ENCODE measurements around the gene RPS6KL1.
A peak's percentile ranks its signal among the peaks of the same experiment; 100 is the strongest.

The RPS6KL1 gene

GRCh38 chr14:74952180-74952665 is 29.2 kb upstream of the RPS6KL1 start:
- DNase-seq, result no peak

GRCh38 chr14:74951443-74952179 is 28.6 kb upstream of the RPS6KL1 start:
- no peak for DNase-seq

GRCh38 chr14:74950795-74951442 is 27.9 kb upstream of the RPS6KL1 start:
- DNase-seq, result no peak

GRCh38 chr14:74949859-74950573 is 27.0 kb upstream of the RPS6KL1 start:
- DNase-seq, result no peak

- DNase-seq, result no peak
Observed at GRCh38 chr14:74949191-74949601, 26.1 kb upstream of the RPS6KL1 start.

GRCh38 chr14:74948228-74949175 is 25.4 kb upstream of the RPS6KL1 start:
- DNase-seq, result no peak

GRCh38 chr14:74947353-74948227 is 24.5 kb upstream of the RPS6KL1 start:
- no peak for DNase-seq

GRCh38 chr14:74946659-74947281 is 23.7 kb upstream of the RPS6KL1 start:
- DNase-seq, result no peak

GRCh38 chr14:74945852-74946658 is 23.0 kb upstream of the RPS6KL1 start:
- peak; percentile 60 for DNase-seq

- no peak for DNase-seq
Observed at GRCh38 chr14:74945261-74945851, 22.3 kb upstream of the RPS6KL1 start.

GRCh38 chr14:74942608-74943007 is 19.5 kb upstream of the RPS6KL1 start:
- DNase-seq, result no peak

- DNase-seq, result no peak
Observed at GRCh38 chr14:74942181-74942580, 19.1 kb upstream of the RPS6KL1 start.

GRCh38 chr14:74941676-74942097 is 18.6 kb upstream of the RPS6KL1 start:
- DNase-seq, result no peak

GRCh38 chr14:74940956-74941565 is 18.0 kb upstream of the RPS6KL1 start:
- DNase-seq, result no peak

GRCh38 chr14:74938531-74939495 is 15.8 kb upstream of the RPS6KL1 start:
- DNase-seq, result no peak

- DNase-seq, result no peak
Observed at GRCh38 chr14:74937171-74937570, 14.1 kb upstream of the RPS6KL1 start.

GRCh38 chr14:74936731-74937130 is 13.7 kb upstream of the RPS6KL1 start:
- DNase-seq, result no peak

GRCh38 chr14:74936151-74936550 is 13.1 kb upstream of the RPS6KL1 start:
- no peak for DNase-seq
